HL-60/S4 treated with phorbol 12-myristate 13-acetate at 8.2 ng/mL for 4 days and 3 days (cell line): Measurements from ENCODE around the gene KRTAP10-2.

Experiments
- in situ Hi-C: fragments of 300-500 bp; cut with MboI; formaldehyde crosslinking; loops from 2 replicates; pipeline ENCODE4 v1.15.0; 2022; ENCODE audit warnings: low sequenced_read_pairs

Gene KRTAP10-2

DNA sequence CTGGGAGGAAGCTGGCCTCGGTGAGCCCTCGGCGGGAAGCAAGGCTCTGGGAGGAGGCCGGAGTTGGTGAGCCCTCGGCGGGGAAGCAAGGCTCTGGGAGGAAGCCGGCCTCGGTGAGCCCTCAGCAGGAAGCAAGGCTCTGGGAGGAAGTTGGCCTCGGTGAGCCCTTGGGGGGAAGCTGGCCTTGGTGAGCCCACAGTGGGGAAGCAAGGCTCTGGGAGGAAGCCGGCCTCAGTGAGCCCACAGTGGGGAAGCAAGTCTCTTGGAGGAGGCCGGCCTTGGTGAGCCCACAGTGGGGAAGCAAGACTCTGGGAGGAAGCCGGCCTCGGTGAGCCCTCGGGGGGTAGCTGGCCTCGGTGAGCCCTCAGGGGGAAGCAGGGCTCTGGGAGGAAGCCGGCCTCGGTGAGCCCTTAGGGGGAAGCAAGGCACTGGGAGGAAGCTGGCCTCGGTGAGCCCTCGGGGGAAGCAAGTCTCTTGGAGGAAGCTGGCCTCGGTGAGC lies 47.4 kb downstream of the KRTAP10-2 start:
- in situ Hi-C loops = loop anchor here (25.0 kb wide), 1 partner anchor 283 kb away; no protein-coding TSS in a partner anchor

DNA sequence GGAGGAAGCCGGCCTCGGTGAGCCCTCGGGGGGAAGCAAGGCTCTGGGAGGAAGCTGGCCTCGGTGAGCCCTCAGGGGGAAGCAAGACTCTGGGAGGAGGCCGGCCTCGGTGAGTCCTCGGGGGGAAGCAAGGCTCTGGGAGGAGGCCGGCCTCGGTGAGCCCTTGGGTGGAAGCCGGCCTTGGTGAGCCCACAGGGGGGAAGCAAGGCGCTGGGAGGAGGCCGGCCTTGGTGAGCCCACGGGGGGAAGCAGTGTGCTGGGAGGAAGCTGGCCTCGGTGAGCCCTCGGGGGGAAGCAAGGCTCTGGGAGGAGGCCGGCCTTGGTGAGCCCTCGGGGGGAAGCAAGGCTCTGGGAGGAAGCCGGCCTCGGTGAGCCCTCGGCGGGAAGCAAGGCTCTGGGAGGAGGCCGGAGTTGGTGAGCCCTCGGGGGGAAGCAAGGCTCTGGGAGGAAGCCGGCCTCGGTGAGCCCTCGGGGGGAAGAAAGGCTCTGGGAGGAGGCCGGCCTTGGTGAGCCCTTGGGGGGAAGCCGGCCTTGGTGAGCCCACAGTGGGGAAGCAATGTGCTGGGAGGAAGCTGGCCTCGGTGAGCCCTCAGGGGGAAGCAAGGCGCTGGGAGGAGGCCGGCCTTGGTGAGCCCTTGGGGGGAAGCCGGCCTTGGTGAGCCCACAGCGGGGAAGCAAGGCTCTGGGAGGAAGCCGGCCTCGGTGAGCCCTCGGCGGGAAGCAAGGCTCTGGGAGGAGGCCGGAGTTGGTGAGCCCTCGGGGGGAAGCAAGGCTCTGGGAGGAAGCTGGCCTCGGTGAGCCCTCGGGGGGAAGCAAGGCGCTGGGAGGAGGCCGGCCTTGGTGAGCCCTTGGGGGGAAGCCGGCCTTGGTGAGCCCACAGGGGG lies 48.1 kb downstream of the KRTAP10-2 start:
- in situ Hi-C loops = loop anchor here (25.0 kb wide), 1 partner anchor 284 kb away; no protein-coding TSS in a partner anchor

DNA sequence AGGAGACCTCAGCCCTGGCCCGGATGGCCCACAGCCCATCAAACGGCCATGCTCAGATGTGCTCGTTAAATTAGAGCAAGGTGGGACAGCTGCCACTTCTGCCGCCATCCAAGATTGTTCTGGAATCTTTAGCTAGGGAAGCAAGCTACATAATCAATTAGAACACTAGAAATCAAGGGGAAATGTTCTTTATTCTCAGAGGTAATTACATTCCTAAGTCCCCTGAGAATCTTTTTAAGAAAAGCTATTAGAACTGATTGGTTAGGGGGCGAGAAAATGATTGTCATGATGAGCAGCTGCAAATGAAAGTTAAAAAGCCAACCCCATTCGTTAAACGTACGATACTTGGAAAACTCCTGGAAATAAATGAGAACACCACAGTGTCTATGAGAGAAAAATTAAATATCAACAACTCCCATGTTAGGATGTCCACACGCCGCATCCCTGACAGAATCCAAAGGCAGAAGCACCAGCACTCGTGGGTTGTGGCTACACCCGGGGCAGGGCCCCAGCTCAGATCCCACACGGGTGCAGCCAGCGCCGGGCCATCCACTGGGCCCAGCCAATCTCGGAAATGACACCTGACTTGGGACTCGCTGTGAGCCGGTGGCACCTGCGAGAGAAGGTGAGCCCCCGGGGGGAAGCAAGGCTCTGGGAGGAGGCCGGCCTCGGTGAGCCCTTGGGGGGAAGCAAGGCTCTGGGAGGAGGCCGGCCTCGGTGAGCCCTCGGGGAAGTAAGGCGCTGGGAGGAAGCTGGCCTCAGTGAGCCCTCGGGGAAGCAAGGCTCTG lies 48.9 kb downstream of the KRTAP10-2 start:
- in situ Hi-C loops = loop anchor here (25.0 kb wide), 1 partner anchor 285 kb away; no protein-coding TSS in a partner anchor
